ENCODE measurements around the gene THEMIS.
A peak's percentile ranks its signal among the peaks of the same experiment; 100 is the strongest.
"Not testable (repeated sequence)": the region's sequence is repeated elsewhere in the genome, so short reads cannot be mapped to it uniquely, and the experiment has no call there.

The THEMIS gene

DNA sequence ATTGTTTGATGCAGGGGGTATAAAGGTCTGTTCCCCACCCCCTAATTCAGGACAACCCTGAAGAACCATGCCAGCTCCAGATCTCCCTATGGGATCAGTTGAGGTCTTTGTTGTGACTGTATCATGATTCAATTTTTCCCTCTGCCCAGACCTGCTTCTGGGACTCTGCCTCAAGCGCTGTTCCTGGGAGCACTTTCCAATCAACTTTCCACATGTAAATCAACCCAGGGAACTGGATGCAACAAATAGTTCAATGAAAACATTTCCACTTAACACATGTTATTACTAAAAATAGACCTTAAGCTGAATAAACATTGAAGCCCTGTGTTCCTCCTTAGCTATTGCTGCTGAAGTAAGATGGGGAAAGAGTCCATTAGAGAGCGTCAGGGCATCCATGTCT, 184.4 kb downstream of the THEMIS start:
- DNase-seq, result no peak

- DNase-seq, result no peak
Observed at GRCh38 chr6:127710668-127711067, 190.2 kb downstream of the THEMIS start.

DNA sequence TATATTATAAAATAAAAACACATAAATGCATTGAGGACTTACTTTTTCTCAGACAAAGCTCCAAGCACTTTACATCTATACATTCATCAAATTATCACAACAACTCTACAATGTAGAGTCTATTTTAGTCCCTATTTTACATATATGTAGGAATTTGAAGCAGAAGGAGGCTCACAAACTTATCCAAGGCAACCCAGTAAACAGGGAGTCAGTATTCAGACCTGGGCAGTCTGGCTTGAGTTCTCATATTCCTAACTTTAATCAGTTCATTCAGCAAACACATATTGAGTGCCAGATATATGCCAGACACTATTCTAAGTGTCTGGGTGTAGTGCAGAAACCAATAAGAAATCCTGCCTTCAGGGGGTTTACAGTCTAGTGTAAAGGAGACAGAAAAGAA, 194.6 kb downstream of the THEMIS start:
- DNase-seq, result no peak

GRCh38 chr6:127695108-127695507, 205.8 kb downstream of the THEMIS start:
- DNase-seq, result no peak

DNA sequence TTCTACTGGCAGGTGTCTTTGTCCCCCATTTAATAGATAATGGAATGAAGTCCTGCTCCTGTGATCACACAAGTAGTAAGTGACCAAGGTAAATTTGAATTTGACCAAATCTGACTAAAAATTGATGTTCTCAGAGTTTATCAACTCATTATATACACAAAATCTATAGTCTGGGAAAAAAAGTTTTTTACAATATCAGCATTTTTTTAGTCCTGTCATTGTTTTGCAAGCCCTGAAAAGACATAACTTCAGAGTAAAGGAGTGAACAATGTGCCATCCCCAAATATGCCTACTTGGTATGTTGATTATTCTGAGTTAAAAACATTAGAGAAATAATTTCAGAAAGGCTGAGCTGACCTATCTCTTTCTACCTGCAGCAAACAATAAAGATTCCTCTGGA, 209.7 kb downstream of the THEMIS start:
- no peak for DNase-seq

- DNase-seq, result no peak
Observed at GRCh38 chr6:127690588-127690987, 210.3 kb downstream of the THEMIS start.

DNA sequence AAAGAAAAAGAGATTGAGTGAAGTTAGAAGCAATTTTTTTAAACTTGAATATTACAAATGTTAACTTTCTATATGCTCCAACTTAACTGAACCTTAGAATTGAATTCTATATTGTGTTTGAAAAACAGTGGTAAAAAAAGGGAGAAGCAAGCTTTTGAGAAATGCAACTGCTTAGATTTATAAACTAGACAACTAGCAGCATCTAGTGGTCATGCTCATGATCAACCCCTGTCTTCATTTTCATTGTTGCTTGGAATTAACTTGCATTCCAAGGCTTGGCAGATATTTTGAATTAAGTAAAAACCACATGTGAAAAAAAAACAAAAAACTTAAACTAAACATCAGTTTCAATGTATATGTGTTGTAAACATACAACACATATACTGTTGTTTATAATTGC, 210.8 kb downstream of the THEMIS start:
- DNase-seq, result peak in 1 of 3 donors; percentile 4

DNA sequence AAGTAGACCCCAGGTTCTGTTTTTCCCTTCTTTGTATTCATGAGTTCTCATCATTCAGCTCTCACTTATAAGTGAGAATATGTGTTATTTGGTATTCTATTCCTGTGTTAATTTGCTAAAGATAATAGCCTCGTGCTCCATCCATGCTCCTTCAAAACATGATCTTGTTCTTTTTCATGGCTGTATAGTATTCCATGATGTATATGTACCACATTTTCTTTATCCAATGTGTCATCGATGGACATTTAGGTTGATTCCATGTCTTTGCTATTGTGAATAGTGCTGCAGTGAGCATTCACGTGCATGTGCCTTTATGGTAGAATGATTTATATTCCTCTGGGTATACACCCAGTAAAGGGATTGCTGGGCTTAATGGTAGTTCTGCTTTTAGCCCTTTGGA, 213.4 kb downstream of the THEMIS start:
- not testable (repeated sequence) for DNase-seq

GRCh38 chr6:127686084-127686483, 214.8 kb downstream of the THEMIS start:
- no peak for DNase-seq

DNA sequence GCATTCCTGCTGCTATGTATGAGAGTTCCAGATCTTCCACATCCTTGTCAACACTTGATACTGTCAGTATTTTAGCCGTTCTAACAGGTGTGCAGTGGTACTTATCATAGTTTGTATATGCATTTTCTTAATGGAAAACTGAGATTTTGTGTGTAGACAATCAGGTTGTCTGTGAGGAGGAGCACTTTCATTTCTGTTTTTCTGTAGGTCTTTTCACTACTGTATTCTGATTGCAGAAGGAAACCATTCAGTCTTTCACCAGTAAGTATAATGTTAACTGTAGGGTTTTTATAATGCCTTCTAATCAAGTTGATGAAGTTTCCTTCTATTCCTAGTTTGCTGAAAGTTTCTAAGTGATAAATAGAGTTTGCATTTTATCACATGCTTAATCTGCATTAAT, 216.4 kb downstream of the THEMIS start:
- DNase-seq, result no peak
